HG02973 (cell line): ENCODE measurements around the gene DUSP22.

Experiments
- ATAC-seq: cut with Tn5 transposase; IDR thresholded peaks from one replicate; pipeline ENCODE4 v1.9.1; 2021; ENCODE audit warnings: moderate library complexity; ENCODE audit not compliant: unreplicated experiment

DUSP22 gene

DNA sequence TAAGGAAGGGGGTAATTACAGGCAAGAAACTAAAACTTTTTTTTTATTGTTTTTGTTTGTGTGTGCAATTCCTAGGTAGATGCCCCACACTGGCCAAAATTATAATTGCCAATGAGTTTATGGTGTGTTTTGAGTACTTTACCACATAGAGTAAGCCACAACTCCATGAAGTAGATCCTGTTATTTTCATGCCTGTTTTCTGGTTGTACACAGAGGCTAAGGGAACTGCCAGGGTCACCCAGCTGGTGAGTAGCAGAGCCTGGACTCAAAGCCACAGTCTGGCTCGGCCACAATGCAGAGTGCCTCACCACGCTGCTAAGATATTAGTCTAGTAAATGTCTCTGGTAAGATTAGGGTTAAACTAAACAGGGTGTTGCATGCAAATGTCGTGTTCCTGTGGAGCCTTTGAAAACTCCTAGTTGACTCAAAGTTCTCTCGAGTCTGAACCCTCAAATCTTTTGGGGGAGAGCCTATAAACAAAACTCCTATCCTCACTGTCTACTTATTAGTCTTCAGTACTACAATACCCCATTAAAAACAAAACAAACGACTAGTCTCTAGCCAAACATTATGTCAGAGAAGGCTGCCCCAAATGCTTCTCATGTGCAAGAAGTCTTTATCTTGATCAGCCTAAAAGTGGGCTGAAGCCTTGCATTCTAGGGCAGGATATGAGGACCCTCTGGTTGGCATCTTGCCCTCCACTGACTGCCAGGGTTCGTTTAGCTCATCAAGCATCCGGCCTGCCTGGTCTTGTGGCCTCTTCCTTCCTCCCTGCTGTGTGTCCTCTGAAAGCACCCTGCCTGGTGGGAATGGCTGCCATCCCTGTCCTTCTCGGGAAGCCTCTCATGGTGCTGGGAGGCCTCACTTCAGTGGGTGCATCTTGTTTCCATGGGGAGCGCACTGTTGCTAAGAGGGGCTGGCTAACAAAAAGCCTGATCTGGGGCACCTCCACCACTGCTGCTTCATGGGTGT is 4.2 kb downstream of the DUSP22 start:
- ATAC-seq, result no peak

DNA sequence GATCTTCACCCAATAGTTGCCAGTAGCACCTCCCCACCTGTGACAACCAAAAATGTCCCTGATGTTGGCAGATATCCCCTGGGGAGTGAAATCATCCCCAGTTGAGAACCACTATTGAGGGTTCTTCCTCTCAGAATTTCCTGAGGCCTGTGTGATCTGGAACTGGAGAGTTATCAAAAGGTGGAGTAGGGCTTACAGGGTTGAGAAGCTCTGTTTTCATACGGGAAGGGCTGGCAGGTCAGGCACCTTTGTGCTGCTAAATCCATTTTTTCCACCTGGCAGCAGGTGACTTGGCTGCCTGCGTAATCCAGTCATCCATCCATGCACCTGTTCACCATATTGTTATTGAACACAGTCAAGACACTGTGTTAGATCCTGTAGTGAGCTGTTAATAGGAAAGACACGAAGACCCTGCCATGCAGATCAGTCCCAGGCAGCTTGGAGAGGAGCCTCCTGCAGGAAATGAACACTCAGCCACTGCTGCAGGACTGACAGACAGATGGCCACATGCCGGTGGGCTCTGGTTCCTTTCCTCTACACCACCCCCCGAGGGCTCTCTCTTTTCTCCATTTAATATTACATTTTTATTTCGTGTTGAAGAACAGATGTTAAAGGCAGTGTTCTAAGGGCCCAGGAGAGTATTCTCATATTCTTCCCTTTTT is 5.4 kb downstream of the DUSP22 start:
- no peak for ATAC-seq

- no peak for ATAC-seq
Observed at GRCh38 chr6:298233-299103, 6.2 kb downstream of the DUSP22 start.

DNA sequence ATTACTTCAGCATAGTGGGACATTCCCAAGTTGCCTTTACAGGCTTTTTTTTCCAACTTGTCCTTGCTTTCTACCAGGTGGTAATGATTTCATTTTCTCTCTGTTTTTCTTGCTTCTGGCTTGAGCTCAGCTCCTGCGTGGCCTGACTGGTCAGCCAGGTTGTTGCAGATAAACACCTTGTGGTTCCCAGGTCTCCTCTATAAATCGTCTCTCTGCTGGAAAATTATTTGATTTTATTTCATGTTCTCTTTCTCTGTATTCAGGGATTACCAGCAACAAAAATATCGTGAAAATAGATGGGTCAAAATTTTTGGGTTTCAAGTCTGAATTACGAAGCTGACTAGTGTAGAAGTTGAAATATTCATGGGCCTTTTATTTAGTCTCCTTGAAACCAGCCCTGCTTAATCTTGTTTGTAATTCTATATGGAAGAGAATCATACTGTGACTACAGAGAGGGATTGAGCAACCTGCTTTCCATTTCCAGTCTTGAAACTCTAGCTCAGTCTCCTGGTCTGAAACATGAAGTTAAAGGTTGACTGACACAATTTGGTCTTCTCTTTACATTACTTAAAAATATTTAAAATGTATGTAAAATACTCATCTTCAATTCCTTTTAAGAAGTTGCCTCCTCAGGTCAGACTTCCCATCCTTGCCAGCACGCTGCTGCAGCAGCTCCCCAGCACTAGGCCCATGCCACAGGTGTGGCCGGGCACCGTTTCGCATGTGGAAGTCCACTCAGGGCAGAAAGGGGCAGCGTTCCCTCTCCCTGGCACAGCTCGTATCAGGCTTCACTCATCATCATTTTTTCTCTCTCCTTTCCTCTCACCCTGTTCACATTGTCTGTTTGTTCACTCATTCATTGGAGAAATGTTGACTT is 7.1 kb downstream of the DUSP22 start:
- ATAC-seq, result no peak

DNA sequence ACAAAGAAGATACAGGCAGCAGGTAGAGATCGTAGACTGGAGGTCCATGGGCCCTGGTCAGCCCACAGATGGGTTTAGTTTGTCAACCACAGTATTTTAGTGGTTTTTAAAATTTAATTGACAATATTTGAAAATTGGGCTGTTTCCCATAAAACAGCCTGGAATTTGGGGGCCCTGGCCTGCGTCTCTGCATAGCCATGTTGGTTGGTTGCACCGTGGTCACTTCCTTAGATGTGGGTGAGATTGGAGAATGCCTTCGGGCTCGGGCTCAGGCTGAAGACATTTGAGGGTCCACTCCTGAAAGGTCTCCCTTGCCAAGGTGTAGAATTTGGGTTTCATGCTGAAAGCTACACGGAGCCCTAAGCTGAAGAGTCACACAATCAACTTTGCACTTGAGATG is 7.7 kb downstream of the DUSP22 start:
- ATAC-seq, result no peak

GRCh38 chr6:300494-301198 is 8.4 kb downstream of the DUSP22 start:
- ATAC-seq, result no peak

- ATAC-seq, result no peak
Observed at GRCh38 chr6:301526-301925, 9.2 kb downstream of the DUSP22 start.

GRCh38 chr6:301929-302705 is 9.8 kb downstream of the DUSP22 start:
- ATAC-seq, result no peak

DNA sequence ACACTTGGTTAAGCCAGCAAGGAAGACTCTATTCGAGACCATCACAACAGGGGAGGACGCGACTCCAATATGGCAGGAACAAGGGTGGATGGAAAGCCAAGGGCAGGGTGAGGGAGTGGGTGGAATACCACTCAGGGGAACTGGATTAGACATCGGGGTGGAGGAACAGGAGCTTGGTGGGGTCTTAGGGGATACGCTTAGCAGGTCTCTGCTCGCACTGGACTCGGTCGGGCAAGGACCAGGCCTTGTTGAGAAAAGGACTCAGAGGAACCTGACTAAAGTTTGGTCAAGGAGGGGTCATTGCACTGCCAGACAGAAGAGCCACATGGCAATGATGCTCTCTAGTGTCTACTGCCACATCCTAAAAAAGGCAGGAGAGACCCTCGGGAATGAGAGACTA is 10.5 kb downstream of the DUSP22 start:
- ATAC-seq, result no peak

- ATAC-seq, result no peak
Observed at GRCh38 chr6:303263-303662, 11.0 kb downstream of the DUSP22 start.

GRCh38 chr6:303948-304558 is 11.8 kb downstream of the DUSP22 start:
- ATAC-seq, result no peak

DNA sequence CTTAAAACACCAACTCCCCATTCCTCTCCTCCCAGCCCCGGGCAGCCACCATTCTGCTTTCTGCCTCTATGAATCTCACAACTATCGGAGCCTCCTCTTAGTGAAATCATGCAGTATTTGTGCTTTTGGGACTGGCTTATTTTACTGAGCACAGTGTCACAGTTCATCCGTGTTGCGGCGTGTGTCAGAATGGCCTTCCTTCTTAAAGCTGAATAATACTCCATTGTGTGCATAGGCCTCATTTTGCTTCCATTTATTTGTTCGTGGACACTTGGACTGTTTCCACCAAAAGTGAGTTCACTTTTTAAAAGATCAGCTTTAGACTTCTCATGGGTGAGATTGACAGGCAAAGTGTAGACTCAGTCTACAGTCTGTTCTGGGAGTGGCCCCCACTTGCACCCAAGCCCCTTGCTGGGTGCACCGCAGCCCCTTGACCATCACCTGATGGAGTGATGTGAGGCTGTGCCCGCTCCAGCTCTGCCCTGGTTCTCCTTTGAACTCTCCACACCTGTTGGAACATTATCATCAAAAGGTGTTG is 12.6 kb downstream of the DUSP22 start:
- ATAC-seq, result peak; percentile 4

DNA sequence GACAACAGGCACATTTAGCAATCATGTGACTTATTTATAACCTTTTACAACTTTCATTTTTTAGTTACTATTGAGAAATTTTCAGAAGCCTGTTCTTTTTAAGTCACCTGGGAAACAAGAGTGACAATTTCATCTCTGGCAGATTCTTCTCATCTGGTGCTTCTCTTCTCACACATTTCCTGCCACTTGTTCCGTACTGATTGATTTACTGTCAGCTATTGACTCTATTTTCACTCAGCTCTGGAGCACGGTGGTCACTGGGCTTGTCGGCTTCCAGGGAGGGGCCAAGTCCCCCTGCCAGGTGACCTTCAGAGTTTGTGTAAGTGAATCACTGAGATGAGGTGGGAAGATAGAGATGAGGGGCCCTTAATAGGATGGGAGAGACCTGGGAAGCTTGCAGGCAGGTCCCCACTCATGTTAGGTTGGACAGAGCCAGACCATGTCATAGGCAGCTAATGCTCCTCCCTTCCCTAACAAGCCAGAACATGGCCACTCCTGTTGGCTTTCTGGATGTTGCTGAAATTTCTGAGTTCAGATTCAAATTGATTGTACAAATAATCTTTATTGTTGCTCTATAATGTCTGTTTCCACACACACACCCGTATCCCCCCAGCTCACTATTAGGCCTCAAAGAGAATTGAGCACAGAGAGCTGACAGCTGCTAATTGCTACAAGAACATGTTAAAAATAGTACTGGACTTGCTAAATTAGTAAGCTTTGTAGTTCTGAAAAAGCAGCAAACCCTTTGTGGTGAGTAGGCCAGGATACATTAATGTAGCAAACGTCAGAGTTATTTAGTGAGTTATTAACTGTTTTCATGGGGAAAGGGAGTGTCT is 13.3 kb downstream of the DUSP22 start:
- ATAC-seq, result peak; percentile 64

- no peak for ATAC-seq
Observed at GRCh38 chr6:306641-307061, 14.4 kb downstream of the DUSP22 start.

GRCh38 chr6:307065-307814 is 15.0 kb downstream of the DUSP22 start:
- ATAC-seq, result no peak

DNA sequence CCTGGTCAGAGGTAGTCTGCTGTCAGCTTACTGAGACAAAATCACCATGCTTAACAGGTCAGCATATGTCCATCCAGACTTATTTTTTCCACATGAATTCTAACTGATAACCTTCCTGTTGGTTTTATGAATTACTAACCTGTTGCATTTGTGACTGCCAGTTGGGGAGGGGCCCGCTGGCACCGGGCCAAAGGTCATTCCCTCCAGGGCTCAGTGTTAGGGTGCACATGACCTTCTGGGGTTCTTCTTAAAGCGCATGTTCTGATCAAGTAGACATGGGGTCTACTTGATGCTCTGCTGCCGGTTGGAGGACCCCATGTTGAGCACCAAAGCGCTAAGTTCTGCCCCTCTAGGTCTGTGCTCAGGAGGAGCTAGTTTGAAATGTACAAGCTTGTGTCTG is 15.6 kb downstream of the DUSP22 start:
- no peak for ATAC-seq

DNA sequence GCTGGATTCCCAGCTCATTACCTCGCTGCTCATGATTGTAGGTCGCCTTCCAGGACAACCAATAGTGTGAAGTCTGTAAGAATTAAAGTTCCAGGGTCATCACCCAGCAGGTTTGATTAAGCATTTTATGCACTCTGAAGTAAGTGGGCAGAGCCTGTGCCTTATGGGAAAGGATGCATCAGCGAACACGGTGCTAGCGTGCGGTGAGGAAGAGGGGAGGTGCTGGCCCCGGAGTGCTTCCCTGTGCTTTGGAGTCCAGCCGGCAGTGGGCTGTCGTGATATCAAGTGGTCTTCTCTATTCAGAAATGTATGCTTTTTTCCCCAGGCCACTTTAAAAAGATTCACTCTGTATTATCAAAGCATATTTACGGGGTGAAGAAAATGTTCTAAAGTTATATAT is 16.0 kb downstream of the DUSP22 start:
- no peak for ATAC-seq
